ENCODE results near the gene BIRC6. TPM values are rescaled to one million over a fixed set of nuclear protein-coding genes. Genes with fewer than 3 reads are reported as not detected.
"Not testable (repeated sequence)": the region's sequence is repeated elsewhere in the genome, so short reads cannot be mapped to it uniquely, and the experiment has no call there.

Gene BIRC6
- total RNA-seq, 1 experiment from 2014 or later = 35.1 TPM

DNA sequence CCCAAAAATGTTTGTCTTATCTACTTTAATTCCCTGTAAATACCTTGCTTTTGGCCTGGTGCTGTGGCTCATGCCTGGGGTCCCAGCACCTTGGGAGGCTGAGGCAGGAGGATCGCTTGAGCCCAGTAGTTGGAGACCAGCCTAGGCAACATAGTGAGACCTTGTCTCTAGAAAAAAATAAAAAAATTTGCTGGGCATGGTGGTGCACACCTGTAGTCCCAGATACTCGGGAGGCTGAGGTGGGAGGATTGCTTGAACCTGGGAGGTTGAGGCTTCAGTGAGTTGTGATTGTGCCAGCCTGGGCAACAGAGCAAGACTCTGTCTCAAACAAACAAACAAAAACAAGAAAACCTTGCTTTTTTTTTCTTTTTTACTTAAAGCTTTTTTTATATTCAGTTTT is 6.2 kb downstream of the BIRC6 start:
- H3K27me3 ChIP-seq (ENCODE audit: control insufficient read depth, insufficient read depth, low read length); H3K36me3 ChIP-seq (replicated peaks; ENCODE audit: control insufficient read depth, insufficient read depth, low read length); DNase-seq; H3K4me3 ChIP-seq (ENCODE audit: insufficient read depth, low read depth, low read length): not testable (repeated sequence)

DNA sequence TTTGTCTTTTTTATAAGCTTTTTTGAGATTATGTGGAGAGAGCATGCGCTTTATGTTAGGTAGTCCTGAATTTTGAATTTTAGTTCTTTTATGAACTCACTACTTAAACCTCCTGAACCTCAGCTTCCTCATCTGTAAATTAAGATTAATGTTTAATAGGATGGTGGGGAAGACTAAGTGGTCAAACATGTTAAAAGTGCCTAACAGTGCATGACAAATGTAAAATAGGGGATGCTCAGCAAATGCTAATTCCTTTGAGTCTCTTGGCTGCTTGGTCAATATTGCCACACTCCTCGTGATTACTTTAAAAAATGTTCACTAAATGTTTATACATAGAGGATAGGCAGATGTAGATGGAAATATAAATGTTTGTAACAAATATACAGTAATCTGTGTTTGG is 6.8 kb downstream of the BIRC6 start:
- no peak overlapping the region for H3K4me3 ChIP-seq (ENCODE audit: insufficient read depth, low read depth, low read length)
- no peaks in the 10 kb centered on the region for H3K27me3 ChIP-seq (ENCODE audit: control insufficient read depth, insufficient read depth, low read length)
- no peak for DNase-seq
- no peaks in the 10 kb centered on the region for H3K36me3 ChIP-seq (replicated peaks; ENCODE audit: control insufficient read depth, insufficient read depth, low read length)

GRCh38 chr2:32364290-32364689 is 7.5 kb downstream of the BIRC6 start:
- H3K4me3 ChIP-seq (ENCODE audit: insufficient read depth, low read depth, low read length); DNase-seq; H3K27me3 ChIP-seq (ENCODE audit: control insufficient read depth, insufficient read depth, low read length); H3K36me3 ChIP-seq (replicated peaks; ENCODE audit: control insufficient read depth, insufficient read depth, low read length): not testable (repeated sequence)

- not testable (repeated sequence) for DNase-seq; H3K4me3 ChIP-seq (ENCODE audit: insufficient read depth, low read depth, low read length); H3K36me3 ChIP-seq (replicated peaks; ENCODE audit: control insufficient read depth, insufficient read depth, low read length); H3K27me3 ChIP-seq (ENCODE audit: control insufficient read depth, insufficient read depth, low read length)
These were observed 8.9 kb downstream of the BIRC6 start for GRCh38 chr2:32365679-32366078.

DNA sequence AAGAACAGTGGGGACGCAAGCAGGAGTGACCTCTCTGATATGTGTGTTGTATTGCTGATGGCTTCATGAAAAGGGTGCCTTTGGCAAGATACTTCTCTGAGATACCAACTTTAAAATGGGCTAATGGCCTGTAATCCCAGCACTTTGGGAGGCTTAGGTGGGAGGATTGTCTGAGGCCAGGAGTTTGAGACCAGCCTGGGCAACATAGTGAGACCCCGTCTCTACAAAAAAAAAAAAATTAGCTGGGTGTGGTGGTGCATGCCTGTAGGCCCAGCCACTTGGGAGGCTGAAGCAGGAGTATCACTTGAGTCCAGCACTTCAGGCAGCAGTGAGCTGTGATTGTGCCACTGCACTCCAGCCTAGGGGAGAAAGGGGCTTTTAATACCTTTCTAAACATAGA is 9.8 kb downstream of the BIRC6 start:
- Histone ChIP-seq H3K4me3 (ENCODE audit: insufficient read depth, low read depth, low read length) (no peak overlapping the region), H3K36me3 (replicated peaks; ENCODE audit: control insufficient read depth, insufficient read depth, low read length) (no peaks in the 10 kb centered on the region), H3K27me3 (ENCODE audit: control insufficient read depth, insufficient read depth, low read length) (no peaks in the 10 kb centered on the region)
- DNase-seq = no peak

DNA sequence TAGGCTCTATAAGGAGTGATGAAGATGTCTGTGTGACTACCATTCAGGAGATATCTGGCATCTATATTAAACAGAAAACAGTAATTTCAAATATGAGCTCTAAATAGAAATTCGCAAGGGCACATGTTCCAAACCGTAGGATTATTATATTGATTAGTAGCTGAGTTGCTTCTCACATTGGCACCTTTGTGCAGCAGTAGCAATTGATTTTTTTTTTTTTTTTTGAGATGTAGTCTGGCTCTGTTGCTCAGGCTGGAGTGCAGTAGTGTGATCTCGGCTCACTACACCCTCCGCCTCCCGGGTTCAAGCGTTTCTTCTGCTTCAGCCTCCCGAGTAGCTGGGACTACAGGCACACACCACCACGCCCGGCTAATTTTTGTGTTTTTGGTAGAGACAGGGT is 12.4 kb downstream of the BIRC6 start:
- Histone ChIP-seq H3K27me3 (ENCODE audit: control insufficient read depth, insufficient read depth, low read length) (no peaks in the 10 kb centered on the region), H3K4me3 (ENCODE audit: insufficient read depth, low read depth, low read length) (no peak overlapping the region), H3K36me3 (replicated peaks; ENCODE audit: control insufficient read depth, insufficient read depth, low read length) (no peaks in the 10 kb centered on the region)
- no peak for DNase-seq

DNA sequence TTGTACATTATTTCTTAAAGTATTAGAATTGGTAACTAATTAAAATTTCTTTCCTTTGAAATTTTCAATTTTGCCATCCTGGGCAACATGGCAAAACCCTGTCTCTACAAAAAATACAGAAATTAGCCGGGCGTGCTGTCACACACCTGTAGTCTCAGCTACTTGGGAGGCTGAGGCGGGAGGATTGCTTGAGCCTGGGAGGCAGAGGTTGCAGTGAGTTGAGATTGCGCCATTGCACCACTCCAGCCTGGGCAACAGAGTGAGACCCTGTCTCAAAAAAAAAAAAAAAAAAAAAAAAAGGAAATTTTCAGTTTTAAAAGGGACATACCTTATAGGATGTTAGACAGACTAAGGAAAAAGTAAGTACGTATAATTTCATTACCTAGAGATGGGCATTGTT is 14.1 kb downstream of the BIRC6 start:
- H3K27me3 ChIP-seq (ENCODE audit: control insufficient read depth, insufficient read depth, low read length); DNase-seq; H3K36me3 ChIP-seq (replicated peaks; ENCODE audit: control insufficient read depth, insufficient read depth, low read length); H3K4me3 ChIP-seq (ENCODE audit: insufficient read depth, low read depth, low read length): not testable (repeated sequence)

DNA sequence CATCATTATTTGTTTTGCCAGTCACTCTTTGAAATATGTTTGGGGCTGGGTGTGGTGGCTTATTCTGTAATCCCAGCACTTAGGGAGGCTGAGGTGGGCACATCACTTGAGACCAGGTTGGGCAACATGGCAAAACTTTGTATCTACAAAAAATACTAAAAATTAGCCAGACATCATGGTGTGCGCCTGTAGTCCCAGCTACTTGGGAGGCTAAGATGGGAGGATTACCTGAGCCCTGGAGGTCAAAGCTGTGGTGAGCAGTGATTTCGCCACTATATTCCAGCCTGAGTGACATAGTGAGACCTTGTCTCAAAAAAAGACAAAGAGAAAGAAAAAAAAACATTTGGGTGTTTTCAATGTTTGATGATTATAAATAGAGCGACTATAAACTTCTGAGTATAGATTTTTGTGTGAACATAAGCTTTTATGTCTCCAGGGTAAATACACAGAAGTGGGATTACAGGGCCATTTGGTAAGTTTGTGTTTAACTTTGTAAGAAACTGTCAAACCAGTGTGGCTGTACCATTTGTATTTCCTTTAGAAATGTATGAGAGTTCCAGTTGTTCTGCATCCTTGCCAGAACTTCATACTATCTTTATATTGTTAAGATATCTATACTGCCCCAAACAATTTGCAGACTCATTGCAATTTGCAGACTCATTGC is 15.8 kb downstream of the BIRC6 start:
- DNase-seq = no peak
- Histone ChIP-seq H3K4me3 (ENCODE audit: insufficient read depth, low read depth, low read length) (no peak overlapping the region), H3K27me3 (ENCODE audit: control insufficient read depth, insufficient read depth, low read length) (no peaks in the 10 kb centered on the region), H3K36me3 (replicated peaks; ENCODE audit: control insufficient read depth, insufficient read depth, low read length) (no peaks in the 10 kb centered on the region)

GRCh38 chr2:32375228-32375892 is 18.5 kb downstream of the BIRC6 start:
- Histone ChIP-seq H3K27me3 (ENCODE audit: control insufficient read depth, insufficient read depth, low read length) (no peaks in the 10 kb centered on the region), H3K4me3 (ENCODE audit: insufficient read depth, low read depth, low read length) (no peak overlapping the region), H3K36me3 (replicated peaks; ENCODE audit: control insufficient read depth, insufficient read depth, low read length) (no peaks in the 10 kb centered on the region)
- DNase-seq = no peak

GRCh38 chr2:32376756-32377155 is 19.9 kb downstream of the BIRC6 start:
- no peaks in the 10 kb centered on the region for H3K36me3 ChIP-seq (replicated peaks; ENCODE audit: control insufficient read depth, insufficient read depth, low read length)
- DNase-seq = no peak
- no peak overlapping the region for H3K4me3 ChIP-seq (ENCODE audit: insufficient read depth, low read depth, low read length)
- H3K27me3 ChIP-seq (ENCODE audit: control insufficient read depth, insufficient read depth, low read length) = no peaks in the 10 kb centered on the region

DNA sequence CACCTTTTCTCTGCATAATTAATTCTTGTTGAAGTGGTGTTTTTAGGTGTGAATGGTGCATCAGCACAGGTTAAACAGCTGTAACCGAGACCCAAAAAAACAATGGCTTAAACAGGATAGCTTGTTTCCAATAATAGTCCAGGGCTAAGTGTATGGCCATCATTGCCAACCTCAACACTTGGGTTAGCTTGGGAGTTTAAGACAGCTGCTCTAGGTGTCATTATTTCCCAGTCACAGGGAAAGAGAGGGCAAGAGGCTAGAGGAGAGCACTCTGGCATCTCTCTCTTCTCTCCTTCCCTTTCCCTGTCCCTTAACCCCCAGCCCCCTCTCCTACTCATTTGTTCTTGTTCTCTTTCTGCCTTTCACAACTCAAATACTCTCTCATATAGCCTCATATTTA is 21.1 kb downstream of the BIRC6 start:
- peaks cover 2% of the 10 kb centered on the region; the same call in 1 of the 2 replicates for H3K36me3 ChIP-seq (replicated peaks; ENCODE audit: control insufficient read depth, insufficient read depth, low read length)
- DNase-seq = no peak
- no peak overlapping the region for H3K4me3 ChIP-seq (ENCODE audit: insufficient read depth, low read depth, low read length)
- H3K27me3 ChIP-seq (ENCODE audit: control insufficient read depth, insufficient read depth, low read length) = no peaks in the 10 kb centered on the region

- Histone ChIP-seq H3K4me3 (ENCODE audit: insufficient read depth, low read depth, low read length) (no peak overlapping the region), H3K27me3 (ENCODE audit: control insufficient read depth, insufficient read depth, low read length) (no peaks in the 10 kb centered on the region), H3K36me3 (replicated peaks; ENCODE audit: control insufficient read depth, insufficient read depth, low read length) (peaks cover 2% of the 10 kb centered on the region; the same call in 1 of the 2 replicates)
- no peak for DNase-seq
These were observed 22.5 kb downstream of the BIRC6 start for GRCh38 chr2:32379352-32379751.

- H3K36me3 ChIP-seq (replicated peaks; ENCODE audit: control insufficient read depth, insufficient read depth, low read length) = peaks cover 4% of the 10 kb centered on the region
- no peaks in the 10 kb centered on the region for H3K27me3 ChIP-seq (ENCODE audit: control insufficient read depth, insufficient read depth, low read length)
- DNase-seq = no peak
- no peak overlapping the region for H3K4me3 ChIP-seq (ENCODE audit: insufficient read depth, low read depth, low read length)
These were observed 27.0 kb downstream of the BIRC6 start for GRCh38 chr2:32383858-32384257.

DNA sequence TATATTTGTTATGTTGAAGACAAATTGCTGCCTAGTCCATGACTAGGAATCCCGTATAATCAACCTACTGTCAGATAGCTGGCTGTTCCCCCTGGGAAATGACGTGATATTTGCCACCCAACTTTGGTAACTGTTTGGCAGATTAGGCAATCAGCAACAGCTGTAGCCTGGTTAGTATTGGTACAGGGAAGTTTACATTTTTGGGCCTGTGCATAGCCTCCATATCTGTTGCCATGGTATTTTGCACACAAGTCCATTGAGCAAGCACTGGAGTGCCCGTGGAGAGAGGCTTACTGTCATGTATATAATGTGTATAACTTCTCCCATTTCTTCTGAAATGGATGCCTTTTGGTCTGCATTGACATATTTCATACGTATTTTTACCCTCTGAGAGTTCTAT is 27.7 kb downstream of the BIRC6 start:
- DNase-seq = no peak
- no peaks in the 10 kb centered on the region for H3K27me3 ChIP-seq (ENCODE audit: control insufficient read depth, insufficient read depth, low read length)
- H3K36me3 ChIP-seq (replicated peaks; ENCODE audit: control insufficient read depth, insufficient read depth, low read length) = peaks cover 6% of the 10 kb centered on the region

GRCh38 chr2:32386739-32387138 is 29.9 kb downstream of the BIRC6 start:
- Histone ChIP-seq H3K36me3 (replicated peaks; ENCODE audit: control insufficient read depth, insufficient read depth, low read length) (peaks cover 6% of the 10 kb centered on the region), H3K4me3 (ENCODE audit: insufficient read depth, low read depth, low read length) (no peak overlapping the region), H3K27me3 (ENCODE audit: control insufficient read depth, insufficient read depth, low read length) (no peaks in the 10 kb centered on the region)
- no peak for DNase-seq

More for the DNA sequence above, 27.7 kb downstream of the BIRC6 start:
- H3K4me3 ChIP-seq (ENCODE audit: insufficient read depth, low read depth, low read length) = no peak overlapping the region
